Karpas-422 (cell line): ENCODE measurements around the gene IL10RA. TPM values are rescaled to one million over a fixed set of nuclear protein-coding genes. Genes with fewer than 3 reads are reported as not detected.
"Not testable (repeated sequence)": the region's sequence is repeated elsewhere in the genome, so short reads cannot be mapped to it uniquely, and the experiment has no call there.

Source experiments
- DNase-seq: peaks from one replicate; pipeline ENCODE4 v3.0.0-alpha.2; 2015
- H2AFZ ChIP-seq: fragments of 200-600 bp; sonication (generic); 2 replicates; pipeline ENCODE4 v1.6.1; 2014; ENCODE audit warnings: antibody characterized with exemption, low read length, mixed read lengths
- H3K27ac ChIP-seq: fragments of 200-600 bp; sonication (generic); 2 replicates; pipeline ENCODE4 v1.5.1; 2014; ENCODE audit warnings: mild to moderate bottlenecking, low read length, moderate library complexity
- H3K27me3 ChIP-seq: fragments of 200-600 bp; sonication (generic); 2 replicates; pipeline ENCODE4 v1.6.1; 2014; ENCODE audit warnings: low read length, mixed read lengths
- H3K36me3 ChIP-seq: fragments of 200-600 bp; sonication (generic); 2 replicates; pipeline ENCODE4 v1.6.1; 2014; ENCODE audit warnings: low read length, mixed read lengths; ENCODE audit not compliant: insufficient read depth
- H3K4me1 ChIP-seq: fragments of 200-600 bp; sonication (generic); 2 replicates; pipeline ENCODE4 v1.6.1; 2014; ENCODE audit warnings: mild to moderate bottlenecking, low read length, mixed read lengths
- H3K4me2 ChIP-seq: fragments of 200-600 bp; sonication (generic); 2 replicates; pipeline ENCODE4 v1.6.1; 2014; ENCODE audit warnings: low read length, low read depth, mild to moderate bottlenecking; ENCODE audit not compliant: poor library complexity, severe bottlenecking
- H3K4me3 ChIP-seq: fragments of 200-600 bp; sonication (generic); 2 replicates; pipeline ENCODE4 v1.5.1; 2014; ENCODE audit warnings: mild to moderate bottlenecking, antibody characterized with exemption, low read length, mixed read lengths
- H3K79me2 ChIP-seq: fragments of 200-600 bp; sonication (generic); 2 replicates; pipeline ENCODE4 v1.6.1; 2014; ENCODE audit warnings: mild to moderate bottlenecking, low read length, mixed read lengths
- H3K9ac ChIP-seq: fragments of 200-600 bp; sonication (generic); 2 replicates; pipeline ENCODE4 v1.6.0; 2014; ENCODE audit warnings: low read length
- H3K9me2 ChIP-seq: fragments of 200-600 bp; sonication (generic), shearing (Covaris generic); replicated peaks from 2 replicates; pipeline ENCODE4 v1.6.0; 2014; ENCODE audit warnings: mild to moderate bottlenecking, low read length, moderate library complexity; ENCODE audit not compliant: insufficient read depth
- H3K9me3 ChIP-seq: fragments of 300-700, 200-600 bp; sonication (generic); 2 replicates; pipeline ENCODE4 v1.6.1; 2014; ENCODE audit warnings: low read length, mixed read lengths
- H4K20me1 ChIP-seq: fragments of 200-600 bp; sonication (generic); 2 replicates; pipeline ENCODE4 v1.6.1; 2014; ENCODE audit warnings: mild to moderate bottlenecking, antibody characterized with exemption, low read length, low read depth; ENCODE audit not compliant: insufficient read depth
- total RNA-seq: library from RNA; depleted of rRNA; stranded (reverse); fragments of >200 nt; shearing (Covaris generic); gene quantifications from 2 replicates; pipeline ENCODE4 v1.2.3, GENCODE V29; 2014; ENCODE audit warnings: low replicate concordance

Gene IL10RA
- total RNA-seq, 1 experiment from 2014 or later = 25.5 TPM

DNA sequence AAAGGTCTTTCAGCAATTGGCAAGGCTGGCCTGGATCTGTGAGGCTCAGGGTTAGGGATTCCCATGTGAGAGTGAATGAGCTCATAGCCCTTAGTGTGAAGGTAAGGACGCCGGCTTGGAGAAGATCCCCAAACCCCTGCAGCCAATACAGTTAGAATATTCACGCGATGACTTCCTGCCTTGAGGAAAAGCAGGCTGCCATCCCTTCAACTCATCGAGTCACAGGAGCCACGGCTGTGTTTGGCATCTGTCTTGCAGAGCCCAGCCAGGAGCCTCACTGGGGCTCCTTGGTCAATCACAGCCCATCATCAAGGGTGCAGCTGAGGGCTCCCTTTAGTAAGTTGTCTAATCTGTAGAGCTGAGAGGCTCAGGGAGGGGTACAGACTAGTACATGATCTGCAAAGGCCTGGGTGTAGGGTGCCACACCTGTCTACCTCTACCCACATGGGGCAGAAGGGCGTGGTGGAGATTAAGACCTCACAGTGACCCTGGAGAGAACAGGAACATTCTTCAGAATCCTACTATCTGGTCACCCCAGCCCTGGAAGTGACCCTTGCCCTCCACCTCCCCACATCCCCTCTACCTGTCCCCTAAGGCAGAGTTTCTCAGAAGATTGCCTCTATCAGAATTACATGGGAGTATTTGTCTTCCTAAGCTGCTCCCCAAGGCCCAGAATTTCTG lies 18.5 kb downstream of the IL10RA start:
- Histone ChIP-seq H3K9me3 (no peaks in the 10 kb centered on the region), H3K9me2 (no peaks in the 10 kb centered on the region), H3K27ac (peak overlapping the region; percentile 100), H3K36me3 (no peaks in the 10 kb centered on the region), H4K20me1 (no peaks in the 10 kb centered on the region), H3K4me3 (no peak overlapping the region), H3K9ac (no peak overlapping the region), H3K79me2 (no peaks in the 10 kb centered on the region), H2AFZ (no peak overlapping the region), H3K27me3 (no peaks in the 10 kb centered on the region), H3K4me1 (peaks cover 68% of the 10 kb centered on the region), H3K4me2 (no peak overlapping the region)
- peak; percentile 23 for DNase-seq

DNA sequence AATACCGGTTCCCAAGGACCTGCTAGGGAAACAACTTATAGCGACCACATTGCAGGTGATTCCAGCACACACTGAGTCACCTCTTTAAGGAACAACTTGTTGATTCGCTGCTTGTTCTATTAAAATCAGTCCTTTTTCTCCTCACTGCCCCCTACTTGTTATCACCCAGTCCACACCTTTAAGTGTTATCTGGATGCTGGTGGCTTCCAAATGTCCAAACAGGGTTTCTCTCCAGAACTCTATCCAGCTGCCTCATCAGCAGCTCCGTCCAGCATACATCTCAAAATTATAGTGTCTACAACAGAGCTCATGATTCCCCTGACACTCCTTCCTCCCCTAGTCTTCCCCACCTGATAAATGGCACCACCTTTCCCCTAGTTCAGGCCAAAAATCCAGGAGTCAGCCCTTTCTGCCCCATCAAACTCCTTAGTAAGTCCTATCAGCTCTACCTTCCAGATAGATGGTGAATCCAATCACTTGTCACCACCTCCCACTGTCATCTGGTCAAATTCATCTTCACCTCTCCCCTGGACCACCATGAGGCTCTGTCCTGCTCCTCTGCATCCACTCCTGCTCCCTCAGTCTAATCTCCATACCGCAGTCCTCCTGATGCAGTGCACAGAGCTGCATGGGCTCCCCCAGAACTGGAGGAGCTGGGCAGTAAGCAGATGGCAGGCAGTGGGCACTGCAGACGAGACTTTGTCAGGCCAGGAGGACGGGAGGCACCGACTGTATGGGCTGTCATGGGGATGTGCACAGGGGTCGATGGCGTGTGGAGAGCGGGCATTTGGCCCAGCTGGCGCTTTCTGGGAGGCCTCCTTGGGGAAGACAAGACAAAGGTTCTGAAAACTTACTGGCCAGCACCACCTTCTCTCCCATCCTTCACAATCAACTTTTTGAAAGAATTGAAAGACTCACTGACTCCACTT lies 19.3 kb downstream of the IL10RA start:
- Histone ChIP-seq H3K9ac (peak overlapping the region; percentile 31; the same call in 1 of the 2 replicates), H3K27me3 (no peaks in the 10 kb centered on the region), H3K4me3 (no peak overlapping the region), H2AFZ (peak overlapping the region; percentile 67), H3K79me2 (no peaks in the 10 kb centered on the region), H3K27ac (peak overlapping the region; percentile 100), H3K9me3 (no peaks in the 10 kb centered on the region), H3K9me2 (no peaks in the 10 kb centered on the region), H4K20me1 (no peaks in the 10 kb centered on the region), H3K4me2 (no peak overlapping the region), H3K4me1 (peaks cover 75% of the 10 kb centered on the region), H3K36me3 (no peaks in the 10 kb centered on the region)
- DNase-seq = no peak

DNA sequence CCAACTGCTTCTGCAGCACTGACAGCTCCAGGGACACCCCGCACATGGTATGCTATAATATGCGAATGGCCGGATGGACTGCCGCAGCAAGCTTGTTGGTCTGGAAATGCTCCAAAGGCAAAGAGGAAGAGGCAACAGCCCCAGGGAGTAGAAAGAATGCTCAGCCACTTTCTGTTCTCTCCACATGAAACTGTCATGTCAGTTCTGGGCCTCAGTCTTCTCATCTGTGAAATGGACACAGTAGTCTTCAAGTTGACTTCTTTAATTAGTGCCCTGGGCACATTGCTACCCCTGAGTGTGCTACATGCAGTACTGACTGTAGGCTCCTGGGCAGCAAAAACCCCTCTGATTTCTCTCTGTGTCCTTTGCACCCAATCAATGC lies 19.9 kb downstream of the IL10RA start:
- H3K9ac ChIP-seq = no peak overlapping the region; the same call in 1 of the 2 replicates
- no peaks in the 10 kb centered on the region for H3K9me3 ChIP-seq
- peak overlapping the region; percentile 92 for H3K4me2 ChIP-seq

DNA sequence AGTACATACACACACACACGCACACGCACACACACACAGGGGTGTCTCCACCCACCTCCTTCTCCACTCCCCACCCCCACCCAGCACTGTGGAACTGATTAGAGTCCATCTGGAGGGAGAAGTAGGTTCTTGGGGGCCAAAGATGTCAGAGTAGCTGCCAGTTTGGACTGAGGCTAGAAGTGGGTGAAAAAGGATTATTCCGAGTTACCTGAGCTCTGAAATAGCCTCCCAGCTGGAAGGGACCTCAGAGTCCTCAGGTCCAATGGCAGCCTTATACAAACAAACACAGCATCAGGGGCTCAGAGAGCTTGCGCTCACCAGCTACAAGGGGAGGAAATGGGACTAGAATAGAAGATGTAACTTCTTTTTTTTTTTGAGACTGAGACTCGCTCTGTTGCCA lies 20.8 kb downstream of the IL10RA start:
- H3K9ac ChIP-seq = peak overlapping the region; percentile 61

More for the DNA sequence above, 19.9 kb downstream of the IL10RA start:
- H3K4me1 ChIP-seq = peaks cover 81% of the 10 kb centered on the region
- peak overlapping the region; percentile 100 for H3K27ac ChIP-seq
- H3K36me3 ChIP-seq = no peaks in the 10 kb centered on the region
- H3K9me2 ChIP-seq = no peaks in the 10 kb centered on the region
- no peaks in the 10 kb centered on the region for H3K27me3 ChIP-seq
- no peak overlapping the region for H2AFZ ChIP-seq
- DNase-seq = no peak
- H3K79me2 ChIP-seq = no peaks in the 10 kb centered on the region
- no peak overlapping the region for H3K4me3 ChIP-seq
- no peaks in the 10 kb centered on the region for H4K20me1 ChIP-seq

DNA sequence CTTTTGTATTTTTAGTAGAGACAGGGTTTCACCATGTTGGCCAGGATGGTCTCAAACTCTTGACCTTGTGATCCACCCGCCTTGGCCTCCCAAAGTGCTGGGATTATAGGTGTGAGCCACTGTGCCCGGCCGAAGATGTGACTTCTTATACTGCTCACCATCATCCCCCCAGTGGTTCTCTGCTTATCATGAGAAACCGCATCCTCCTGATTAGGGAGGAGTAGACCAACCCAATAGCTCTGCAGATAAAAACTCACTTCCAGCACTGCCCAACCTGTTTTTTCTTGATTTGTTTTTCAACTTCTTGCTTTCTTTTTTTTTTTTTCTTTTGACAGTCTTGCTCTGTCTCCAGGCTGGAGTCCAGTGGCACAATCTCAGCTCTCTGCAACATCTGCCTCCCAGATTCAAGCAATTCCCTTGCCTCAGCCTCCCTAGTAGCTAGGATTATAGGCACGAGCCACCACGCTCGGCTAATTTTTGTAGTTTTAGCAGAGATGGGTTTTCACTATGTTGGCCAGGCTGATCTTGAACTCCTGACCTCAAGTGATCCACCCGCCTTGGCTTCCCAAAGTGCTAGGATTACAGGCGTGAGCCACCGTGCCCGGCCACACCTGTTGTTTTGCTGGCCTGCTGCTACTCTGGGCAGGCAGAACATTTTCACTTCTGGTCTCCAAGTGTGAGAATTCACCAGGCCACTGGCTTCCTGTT lies 21.5 kb downstream of the IL10RA start:
- peaks cover 84% of the 10 kb centered on the region for H3K4me1 ChIP-seq
- H3K9ac ChIP-seq = peak overlapping the region; percentile 61
- not testable (repeated sequence) for H3K9me2 ChIP-seq, H3K4me3 ChIP-seq, H3K9me3 ChIP-seq, H2AFZ ChIP-seq, H3K79me2 ChIP-seq, H3K36me3 ChIP-seq, H3K27me3 ChIP-seq, H4K20me1 ChIP-seq
- peak overlapping the region; percentile 100 for H3K27ac ChIP-seq
- peak overlapping the region; percentile 92 for H3K4me2 ChIP-seq
- DNase-seq = peak; percentile 65

More for the DNA sequence above, 20.8 kb downstream of the IL10RA start:
- Histone ChIP-seq H3K79me2 (no peaks in the 10 kb centered on the region), H3K27ac (peak overlapping the region; percentile 100), H4K20me1 (no peaks in the 10 kb centered on the region), H3K4me1 (peaks cover 84% of the 10 kb centered on the region), H3K27me3 (no peaks in the 10 kb centered on the region), H3K4me3 (peak overlapping the region; percentile 47), H2AFZ (no peak overlapping the region), H3K4me2 (peak overlapping the region; percentile 92), H3K36me3 (no peaks in the 10 kb centered on the region), H3K9me3 (no peaks in the 10 kb centered on the region), H3K9me2 (no peaks in the 10 kb centered on the region)
- DNase-seq = peak; percentile 75

DNA sequence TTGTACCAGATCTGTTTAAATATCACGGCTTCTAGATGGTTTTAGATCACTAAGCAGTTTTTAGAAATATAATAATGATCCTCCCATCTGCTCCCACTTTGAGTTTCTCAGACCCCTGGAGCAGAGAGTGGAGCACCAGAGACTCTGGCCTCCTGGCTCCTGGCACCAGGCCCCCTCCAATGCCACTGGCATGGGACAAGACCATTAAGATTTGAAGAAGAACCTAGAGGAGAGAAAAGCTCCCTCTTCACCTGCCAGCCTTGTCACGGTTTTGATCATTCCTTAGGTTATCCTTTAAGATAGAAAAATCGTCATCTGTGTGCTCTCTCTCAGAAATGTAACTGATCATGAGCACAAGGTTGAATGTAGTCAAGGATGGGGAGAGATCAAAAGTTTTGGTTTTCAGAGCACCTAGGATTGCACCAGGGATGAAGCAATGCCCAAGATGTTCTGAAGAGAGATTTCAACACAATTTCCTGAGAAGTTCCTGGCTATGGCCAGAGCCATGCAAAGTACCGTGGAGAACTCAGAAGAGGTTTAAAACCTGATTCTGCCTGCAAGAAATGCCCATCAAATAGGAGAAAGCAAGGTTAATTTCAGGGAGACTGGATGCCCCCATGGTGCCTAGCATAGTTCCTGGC lies 22.2 kb downstream of the IL10RA start:
- no peaks in the 10 kb centered on the region for H3K27me3 ChIP-seq
- H4K20me1 ChIP-seq = no peaks in the 10 kb centered on the region
- no peaks in the 10 kb centered on the region for H3K9me3 ChIP-seq
- H3K79me2 ChIP-seq = no peaks in the 10 kb centered on the region
- H3K27ac ChIP-seq = peak overlapping the region; percentile 100
- H3K4me3 ChIP-seq = peak overlapping the region; percentile 15; the same call in 1 of the 2 replicates
- H3K36me3 ChIP-seq = no peaks in the 10 kb centered on the region
- H3K9me2 ChIP-seq = no peaks in the 10 kb centered on the region
- peak overlapping the region; percentile 61 for H3K9ac ChIP-seq
- H3K4me2 ChIP-seq = peak overlapping the region; percentile 92
- H2AFZ ChIP-seq = no peak overlapping the region
- H3K4me1 ChIP-seq = peaks cover 82% of the 10 kb centered on the region
- no peak for DNase-seq

DNA sequence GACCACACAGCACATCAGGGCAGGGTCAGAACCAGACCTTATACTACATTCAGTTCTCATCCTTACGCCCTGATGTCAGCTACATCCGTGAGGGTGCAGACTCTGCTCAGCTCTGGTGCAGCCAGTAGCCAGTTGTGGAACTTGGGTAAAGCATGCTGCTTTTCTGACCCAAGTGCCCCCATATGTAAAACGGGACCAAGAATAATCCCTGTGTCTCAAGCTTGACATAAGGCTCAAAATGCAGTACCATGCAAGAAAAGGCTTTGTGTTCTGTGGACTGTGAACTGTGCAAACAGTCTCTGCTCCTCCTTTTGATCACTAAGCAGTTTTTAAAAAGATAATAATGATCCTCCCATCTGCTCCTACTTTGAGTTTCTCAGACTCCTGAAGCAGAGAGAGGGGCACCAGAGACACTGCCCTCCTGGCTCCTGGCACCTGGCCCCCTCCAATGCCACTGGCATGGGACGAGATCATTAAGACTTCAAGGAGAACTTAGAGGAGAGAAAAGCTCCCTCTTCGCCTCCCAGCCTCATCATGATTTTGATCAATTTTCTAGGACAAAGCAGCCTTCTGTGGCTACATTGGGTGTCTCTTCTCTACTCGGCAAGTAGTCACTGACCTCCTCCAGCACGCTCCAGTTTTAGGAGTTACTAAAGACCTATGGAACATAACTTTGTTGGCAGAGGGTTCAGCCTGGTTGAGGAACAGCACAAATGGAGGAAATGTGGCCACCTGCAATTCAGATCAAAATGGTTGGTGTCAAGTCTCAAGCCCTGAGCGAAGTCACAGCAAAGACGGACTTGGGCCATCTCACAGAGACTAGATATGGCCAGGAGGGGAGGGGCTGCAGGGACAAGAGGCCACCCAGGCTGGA lies 23.9 kb downstream of the IL10RA start:
- Histone ChIP-seq H3K27me3 (no peaks in the 10 kb centered on the region), H3K9me2 (no peaks in the 10 kb centered on the region), H3K36me3 (no peaks in the 10 kb centered on the region), H3K9ac (peak overlapping the region; percentile 90), H4K20me1 (no peaks in the 10 kb centered on the region), H3K4me1 (peaks cover 76% of the 10 kb centered on the region), H3K9me3 (no peaks in the 10 kb centered on the region), H2AFZ (no peak overlapping the region), H3K4me2 (peak overlapping the region; percentile 92), H3K27ac (peak overlapping the region; percentile 100), H3K4me3 (peak overlapping the region; percentile 67), H3K79me2 (no peaks in the 10 kb centered on the region)
- DNase-seq = peak; percentile 93
